ENCODE results near the gene PSMA3.
A peak's percentile ranks its signal among the peaks of the same experiment; 100 is the strongest.
"Not testable (repeated sequence)": the region's sequence is repeated elsewhere in the genome, so short reads cannot be mapped to it uniquely, and the experiment has no call there.

Gene PSMA3

GRCh38 chr14:58244556-58245387 is at the start of gene PSMA3:
PSMA3 (plus strand) TSS chr14:58244843; CDS start chr14:58244921, 78 bp downstream.
- DNase-seq, result peak; percentile 99

GRCh38 chr14:58196198-58196597 is 48.4 kb upstream of the PSMA3 start:
- no peak for DNase-seq

- no peak for DNase-seq
Measured at GRCh38 chr14:58198086-58198485, 46.6 kb upstream of the PSMA3 start.

- peak; percentile 93 for DNase-seq
Measured at GRCh38 chr14:58199726-58200479, 44.7 kb upstream of the PSMA3 start, which contains the start of gene ACTR10. ACTR10 (plus strand) TSS chr14:58200149; CDS start chr14:58200218, 69 bp downstream.

DNA sequence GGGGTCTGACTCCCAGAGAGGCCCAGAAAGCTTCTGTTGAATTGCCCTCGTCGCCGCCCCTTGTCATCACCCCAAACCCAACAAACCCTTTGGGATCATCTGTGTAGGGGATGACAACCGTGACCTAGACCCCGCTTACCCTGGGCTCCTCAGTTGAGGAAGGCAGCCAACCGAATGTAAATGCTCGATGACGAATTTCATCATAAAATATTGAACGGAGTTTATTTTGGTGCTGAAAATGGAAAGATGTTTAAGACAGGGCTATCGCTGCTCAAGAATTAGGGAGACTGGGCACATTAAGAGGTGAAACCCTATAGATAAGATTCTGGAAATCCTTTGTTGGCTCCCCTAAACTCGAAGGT is 44.2 kb upstream of the PSMA3 start:
- DNase-seq, result no peak

GRCh38 chr14:58200846-58201245 is 43.8 kb upstream of the PSMA3 start:
- no peak for DNase-seq

GRCh38 chr14:58213176-58213575 is 31.5 kb upstream of the PSMA3 start:
- DNase-seq, result no peak

DNA sequence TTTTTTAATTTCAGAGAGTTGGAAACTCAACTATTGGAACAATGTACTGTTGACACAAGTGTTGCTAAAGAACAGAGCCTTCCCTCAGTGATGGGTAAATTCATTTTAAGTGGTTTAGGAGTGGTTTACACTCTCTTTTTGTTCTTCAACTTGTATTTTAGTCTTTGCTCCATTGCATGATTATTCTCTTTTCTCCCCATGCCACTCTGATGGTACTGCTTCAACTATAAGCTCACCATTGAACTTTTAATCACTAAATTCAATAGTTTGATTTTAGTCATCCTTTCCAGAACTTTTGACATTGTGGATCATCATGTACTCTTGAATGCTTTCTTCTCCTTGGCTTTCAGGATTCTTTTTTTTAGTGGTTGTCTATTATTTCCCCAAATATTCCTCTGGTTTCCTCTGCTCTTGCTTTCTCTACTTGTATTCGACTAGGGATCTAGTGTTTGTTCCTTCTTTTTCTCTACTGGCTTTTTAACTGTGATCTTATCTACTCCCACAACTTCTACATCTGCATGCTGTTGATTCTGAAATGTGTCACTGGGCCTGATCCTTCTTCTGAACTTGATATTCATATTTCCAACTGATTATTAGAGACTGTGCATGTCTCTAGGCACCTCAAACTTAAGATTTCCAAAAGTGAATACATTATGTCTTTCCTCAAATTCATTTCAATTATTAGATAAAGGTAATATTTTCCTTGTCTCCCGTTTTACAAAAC is 29.3 kb upstream of the PSMA3 start:
- no peak for DNase-seq

- DNase-seq, result no peak
Measured at GRCh38 chr14:58216544-58216943, 28.1 kb upstream of the PSMA3 start.

DNA sequence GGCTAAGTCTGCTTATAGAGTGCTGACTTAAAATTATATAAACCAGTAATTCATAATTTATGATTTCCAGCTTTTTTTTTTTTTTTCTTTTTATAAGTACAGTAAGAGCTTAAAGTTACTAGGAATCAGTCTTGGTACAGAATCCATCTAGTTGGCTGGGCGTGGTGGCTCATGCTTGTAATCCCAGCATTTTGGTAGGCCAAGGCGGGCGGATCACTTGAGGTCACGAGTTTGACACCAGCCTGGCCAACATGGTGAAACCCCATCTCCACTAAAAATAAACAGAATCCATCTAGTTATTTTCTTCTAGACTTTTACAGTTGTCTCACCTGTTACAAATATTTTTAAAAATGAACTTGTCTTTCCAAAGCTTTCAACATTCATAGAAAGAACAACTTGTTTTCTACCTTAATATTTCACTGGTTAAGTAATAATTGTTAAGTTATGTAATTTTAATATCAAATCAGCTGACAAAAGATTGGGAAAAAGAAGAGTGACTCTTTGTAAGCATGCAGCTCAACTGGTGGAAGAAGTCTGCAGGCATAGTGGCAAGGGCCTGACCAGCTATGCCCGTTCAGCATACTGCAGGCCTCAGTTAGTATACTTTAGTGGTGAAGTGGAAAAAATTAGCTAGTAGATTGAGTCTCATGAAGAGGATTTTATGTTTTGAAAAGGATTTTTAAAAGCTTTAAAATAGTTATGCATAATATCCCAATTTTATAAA is 17.4 kb upstream of the PSMA3 start:
- DNase-seq, result no peak

- DNase-seq, result no peak
Measured at GRCh38 chr14:58238252-58239243, 6.1 kb upstream of the PSMA3 start.

DNA sequence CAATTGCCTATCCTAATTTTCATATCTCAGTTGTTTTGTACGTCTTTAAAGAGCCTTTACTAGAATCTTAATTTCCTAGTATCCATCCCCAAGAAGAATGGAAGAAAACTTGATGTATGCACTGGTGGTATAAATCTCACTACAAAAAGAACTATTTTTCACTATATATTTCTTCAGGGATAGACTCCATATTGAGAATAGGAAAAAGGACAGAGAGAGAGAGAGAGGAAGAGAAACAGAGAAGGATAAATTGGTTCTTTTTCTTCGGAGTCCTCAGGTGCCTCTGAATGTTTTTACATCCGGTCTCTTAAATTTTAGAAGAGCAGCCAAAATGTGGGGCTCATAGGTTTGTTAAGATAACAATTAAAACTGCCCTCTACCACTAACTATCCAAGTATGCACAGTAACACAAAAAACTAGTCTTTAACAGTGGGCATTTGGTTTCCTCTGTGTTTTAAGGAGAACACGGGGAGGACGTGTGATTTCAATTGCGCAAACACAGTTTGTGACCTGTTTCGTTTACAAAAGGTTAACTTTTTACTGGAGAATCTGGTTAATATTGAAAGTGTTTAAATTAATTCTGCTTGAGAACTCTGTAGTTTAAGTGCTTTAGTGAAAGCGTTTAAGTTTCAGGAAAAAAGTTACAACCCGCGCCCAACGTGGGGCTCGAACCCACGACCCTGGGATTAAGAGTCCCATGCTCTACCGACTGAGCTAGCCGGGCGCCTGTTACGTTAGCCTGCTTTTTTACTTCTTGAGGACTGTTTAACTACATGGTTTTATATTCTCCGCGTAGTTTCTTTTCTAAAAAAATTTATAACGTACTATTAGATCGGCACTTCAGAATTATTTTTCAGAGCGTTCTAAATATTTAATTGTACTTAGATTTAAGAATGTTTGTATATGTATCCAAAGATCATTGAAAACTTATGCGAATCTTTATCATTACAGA is 5.1 kb upstream of the PSMA3 start:
- peak; percentile 81 for DNase-seq

- peak; percentile 94 for DNase-seq
Measured at GRCh38 chr14:58243790-58244555, 670 bp upstream of the PSMA3 start.

DNA sequence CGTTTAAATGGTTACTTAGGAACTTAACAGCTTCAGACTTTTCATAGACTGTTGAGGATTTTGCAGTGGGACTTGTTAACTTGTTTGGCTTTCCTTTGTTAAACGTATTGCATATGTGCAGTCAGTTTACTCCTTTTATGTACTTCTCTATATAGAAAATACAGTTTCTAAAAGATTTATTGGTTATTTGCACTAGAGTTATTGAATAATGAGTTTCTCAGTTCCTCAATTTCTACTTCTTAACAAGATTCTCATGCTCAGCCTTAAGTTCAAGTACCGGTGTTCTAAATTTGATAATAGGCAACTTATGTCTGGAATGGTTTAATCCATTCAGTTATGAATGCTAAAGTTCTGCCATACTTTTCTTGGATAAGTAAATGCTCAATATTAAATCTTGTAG is 919 bp downstream of the PSMA3 start:
- no peak for DNase-seq

DNA sequence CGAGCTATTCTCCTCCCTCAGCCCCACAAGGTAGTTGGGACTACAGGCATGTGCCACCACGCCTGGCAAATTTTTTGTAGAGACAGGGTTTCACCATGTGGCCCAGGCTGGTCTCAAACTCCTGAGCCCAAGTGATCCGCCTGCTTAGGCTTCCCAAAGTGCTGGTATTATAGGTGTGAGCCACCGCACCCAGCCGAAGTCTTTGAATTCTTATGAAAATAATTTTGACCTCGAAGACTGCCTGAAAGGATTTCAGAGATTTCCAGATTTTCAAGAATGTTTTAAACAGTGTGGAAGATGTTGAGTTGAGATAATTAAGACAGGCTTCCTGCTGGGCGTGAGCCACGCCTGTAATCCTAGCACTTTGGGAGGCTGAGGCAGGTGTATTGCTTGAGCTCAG is 5.0 kb downstream of the PSMA3 start:
- no peak for DNase-seq

GRCh38 chr14:58258156-58258555 is 13.5 kb downstream of the PSMA3 start:
- DNase-seq, result no peak

DNA sequence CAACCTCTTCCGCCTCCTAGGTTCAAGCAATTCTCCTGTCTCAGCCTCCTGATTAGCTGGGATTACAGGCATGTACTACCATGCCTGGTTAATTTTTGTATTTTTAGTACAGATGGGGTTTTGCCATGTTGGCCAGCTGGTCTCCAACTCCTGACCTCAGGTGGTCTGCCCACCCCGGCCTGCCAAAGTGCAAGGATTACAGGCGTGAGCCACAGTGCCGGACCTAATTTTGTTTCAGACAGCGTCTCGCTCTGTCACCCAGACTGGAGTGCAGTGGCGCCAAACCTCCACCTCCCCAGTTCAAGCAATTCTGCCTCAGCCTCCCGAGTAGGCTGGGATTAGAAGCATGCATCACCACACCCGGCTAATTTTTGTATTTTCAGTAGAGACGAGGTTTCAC is 17.4 kb downstream of the PSMA3 start:
- not testable (repeated sequence) for DNase-seq

GRCh38 chr14:58265401-58265800 is 20.8 kb downstream of the PSMA3 start:
- no peak for DNase-seq

- DNase-seq, result no peak
Measured at GRCh38 chr14:58270628-58271027, 26.0 kb downstream of the PSMA3 start.
